DND-41 (cell line): ENCODE measurements around the gene HHATL.

Source experiments
- EZH2 ChIP-seq: IDR thresholded peaks from 3 replicates; pipeline ENCODE4 v1.6.1; 2012; ENCODE audit warnings: borderline replicate concordance, low read depth, mild to moderate bottlenecking, moderate library complexity, low read length, inconsistent platforms; ENCODE audit not compliant: severe bottlenecking
- TF ChIP-seq, protein P1 (sequence below): IDR thresholded peaks from 2 replicates; pipeline ENCODE4 v1.5.1; 2012; ENCODE audit warnings: borderline replicate concordance, low read length, moderate library complexity, mild to moderate bottlenecking; ENCODE audit not compliant: poor library complexity, severe bottlenecking; ENCODE audit errors: extremely low read depth

DNA sequence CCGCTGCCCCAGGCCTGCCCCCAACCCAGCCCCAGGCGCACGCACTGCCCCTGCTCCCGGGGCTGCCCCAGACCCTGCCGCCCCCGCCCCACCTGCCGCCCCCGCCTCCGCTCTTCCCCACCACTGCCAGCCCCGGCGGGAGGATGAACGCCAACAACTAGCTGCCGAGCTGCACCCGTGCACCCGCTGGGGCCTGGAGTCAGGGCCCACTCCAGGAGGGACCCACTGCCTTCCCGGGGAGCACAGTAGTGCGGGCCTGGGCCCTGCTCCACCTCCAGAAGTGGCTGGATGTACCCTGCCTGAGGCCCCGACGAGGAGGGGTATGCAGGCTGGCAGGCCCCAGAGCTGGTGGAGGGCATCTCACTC is 38.2 kb downstream of the HHATL start:
- TF ChIP-seq, protein P1, sequence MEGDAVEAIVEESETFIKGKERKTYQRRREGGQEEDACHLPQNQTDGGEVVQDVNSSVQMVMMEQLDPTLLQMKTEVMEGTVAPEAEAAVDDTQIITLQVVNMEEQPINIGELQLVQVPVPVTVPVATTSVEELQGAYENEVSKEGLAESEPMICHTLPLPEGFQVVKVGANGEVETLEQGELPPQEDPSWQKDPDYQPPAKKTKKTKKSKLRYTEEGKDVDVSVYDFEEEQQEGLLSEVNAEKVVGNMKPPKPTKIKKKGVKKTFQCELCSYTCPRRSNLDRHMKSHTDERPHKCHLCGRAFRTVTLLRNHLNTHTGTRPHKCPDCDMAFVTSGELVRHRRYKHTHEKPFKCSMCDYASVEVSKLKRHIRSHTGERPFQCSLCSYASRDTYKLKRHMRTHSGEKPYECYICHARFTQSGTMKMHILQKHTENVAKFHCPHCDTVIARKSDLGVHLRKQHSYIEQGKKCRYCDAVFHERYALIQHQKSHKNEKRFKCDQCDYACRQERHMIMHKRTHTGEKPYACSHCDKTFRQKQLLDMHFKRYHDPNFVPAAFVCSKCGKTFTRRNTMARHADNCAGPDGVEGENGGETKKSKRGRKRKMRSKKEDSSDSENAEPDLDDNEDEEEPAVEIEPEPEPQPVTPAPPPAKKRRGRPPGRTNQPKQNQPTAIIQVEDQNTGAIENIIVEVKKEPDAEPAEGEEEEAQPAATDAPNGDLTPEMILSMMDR = no peak
- no peak for TF ChIP-seq EZH2
